ENCODE data around the gene ENPP3. TPM values are rescaled to one million over a fixed set of nuclear protein-coding genes. Genes with fewer than 3 reads are reported as not detected.
A peak's percentile ranks its signal among the peaks of the same experiment; 100 is the strongest.

Gene ENPP3
- total and polyA plus RNA-seq, 8 donors, result 0.31 to 13.0 (median 0.61) TPM; not detected in 2

GRCh38 chr6:131613296-131613925 is 23.7 kb upstream of the ENPP3 start:
- Histone ChIP-seq H3K27ac (no peak overlapping the region), H3K9me3 (no peaks in the 10 kb centered on the region), H3K4me1 (no peaks in the 10 kb centered on the region), H3K4me3 (no peak overlapping the region), H3K27me3 (no peaks in the 10 kb centered on the region), H3K36me3 (peaks cover 49 to 100% (median 97%) of the 10 kb centered on the region in 4 donors)
- intact Hi-C loops (cut with DNase I; ENCODE audit: low total_unique reads), result no loop called here
- WGBS, 5 donors, result 81 to 89% (median 84%) methylated on average over 5 of the region's 5 CpGs
- TF ChIP-seq EP300 (IDR thresholded peaks at IDR 0.05) (no peak), CTCF (IDR thresholded peaks at IDR 0.05) (no peak), POLR2AphosphoS5 (IDR thresholded peaks at IDR 0.05) (no peak), POLR2A (IDR thresholded peaks at IDR 0.05) (no peak)
- no peak for DNase-seq

DNA sequence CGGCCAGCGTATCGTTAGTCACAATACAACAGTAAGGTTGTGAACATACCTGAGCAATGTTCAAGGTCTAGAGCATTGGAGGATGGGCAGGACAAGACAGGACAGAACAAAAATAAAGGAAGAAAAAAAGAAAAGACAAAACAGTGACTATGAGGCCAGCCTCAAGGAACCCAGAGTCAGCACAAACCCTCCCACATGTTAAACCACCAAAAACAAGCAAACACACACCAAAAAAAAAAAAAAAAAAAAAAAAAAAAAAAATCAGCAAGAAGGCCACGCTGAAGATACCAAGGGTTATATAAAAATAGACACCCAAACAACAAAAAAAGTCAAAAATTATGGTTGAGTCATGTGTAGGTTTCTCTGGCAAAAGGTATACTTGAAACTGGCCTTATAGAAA is 21.8 kb upstream of the ENPP3 start:
- no peak overlapping the region for H3K4me3 ChIP-seq
- H3K9me3 ChIP-seq, result no peaks in the 10 kb centered on the region
- DNase-seq, result no peak
- no peak overlapping the region for H3K27ac ChIP-seq
- H3K4me1 ChIP-seq, result no peaks in the 10 kb centered on the region
- intact Hi-C loops (cut with DNase I; ENCODE audit: low total_unique reads), result no loop called here
- no peaks in the 10 kb centered on the region for H3K27me3 ChIP-seq
- 91 to 98% (median 94%) methylated on average over 4 of the region's 4 CpGs for WGBS, 5 donors
- peaks cover 49 to 100% (median 97%) of the 10 kb centered on the region in 4 donors for H3K36me3 ChIP-seq
- no peak for TF ChIP-seq POLR2A (IDR thresholded peaks at IDR 0.05)
- no peak for TF ChIP-seq CTCF (IDR thresholded peaks at IDR 0.05)
- TF ChIP-seq EP300 (IDR thresholded peaks at IDR 0.05), result no peak
- TF ChIP-seq POLR2AphosphoS5 (IDR thresholded peaks at IDR 0.05), result no peak

DNA sequence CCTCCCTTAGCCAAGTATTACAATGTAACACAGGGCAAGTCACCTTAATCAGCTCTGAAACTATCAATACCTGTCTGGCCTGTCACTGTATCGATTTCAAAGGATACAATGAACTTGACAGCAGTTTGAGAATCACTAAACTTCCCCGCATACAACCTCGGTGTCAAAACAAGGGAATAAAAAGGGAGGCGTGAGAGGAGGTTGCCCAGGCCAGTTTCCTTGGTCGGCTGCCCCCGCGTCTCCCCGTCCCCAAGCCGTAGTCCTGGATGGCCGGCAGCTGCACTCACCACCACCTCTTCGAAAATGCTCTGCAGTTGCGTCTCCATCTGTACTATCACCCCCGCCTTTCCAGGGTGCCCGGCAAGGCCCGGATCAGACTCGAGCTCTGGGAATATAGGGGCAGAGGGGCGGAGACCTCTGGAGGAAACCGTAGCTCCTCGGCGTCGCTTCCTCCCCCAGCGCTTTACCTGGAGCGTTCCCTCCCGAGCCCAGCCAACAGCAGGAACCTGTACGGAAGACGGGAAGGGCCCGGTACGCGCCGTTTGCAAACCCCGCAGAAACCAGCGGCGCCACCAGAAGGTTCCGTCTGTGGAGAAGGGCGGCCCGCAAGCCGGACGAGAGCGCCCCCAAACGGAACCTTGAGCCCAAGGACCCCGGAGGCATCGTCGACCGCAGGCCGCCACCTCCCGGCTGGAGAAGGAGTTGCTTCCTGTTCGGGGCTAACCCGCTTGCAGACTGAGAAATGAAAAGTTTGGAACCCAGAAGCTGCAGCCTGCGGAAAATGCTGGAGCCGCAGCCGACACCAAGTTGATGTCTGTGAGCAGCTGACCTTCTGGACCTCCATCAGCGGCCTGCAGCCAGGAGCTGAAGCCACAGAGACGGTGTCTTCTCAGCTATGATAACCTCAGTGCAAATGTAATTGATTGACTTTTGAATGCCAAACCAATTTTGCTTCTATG is 9.1 kb upstream of the ENPP3 start, which contains the start of gene MED23:
Gene MED23, minus strand, starts transcription at position 519 of the 959 bp plus-strand sequence. Its CDS starts 193 bp downstream, at position 326.
- peaks cover 14 to 31% (median 29%) of the 10 kb centered on the region in 4 donors for H3K36me3 ChIP-seq
- peak; percentile 97 to 98 for DNase-seq
- peak within 1 kb of the TSS; percentile 67 to 85 (median 75) for H3K4me3 ChIP-seq
- H3K9me3 ChIP-seq, result no peaks in the 10 kb centered on the region
- H3K4me1 ChIP-seq, result peaks cover 10 to 39% (median 26%) of the 10 kb centered on the region in 4 donors
- WGBS, 5 donors, result 0 to 1% (median 0%) methylated on average over 38 to 53 of the region's 53 CpGs
- no peak for TF ChIP-seq EP300 (IDR thresholded peaks at IDR 0.05)
- peak; percentile 73 to 91 (median 83) for TF ChIP-seq POLR2AphosphoS5 (IDR thresholded peaks at IDR 0.05)
- peak in 6 of 7 experiments; percentile 4 to 96 (median 90) for TF ChIP-seq CTCF (IDR thresholded peaks at IDR 0.05)
- no peak for TF ChIP-seq POLR2A (IDR thresholded peaks at IDR 0.05)
- H3K27me3 ChIP-seq, result no peaks in the 10 kb centered on the region
- intact Hi-C loops (cut with DNase I; ENCODE audit: low total_unique reads), result no loop called here
- H3K27ac ChIP-seq, result peak within 1 kb of the TSS; percentile 79 to 87 (median 85)

DNA sequence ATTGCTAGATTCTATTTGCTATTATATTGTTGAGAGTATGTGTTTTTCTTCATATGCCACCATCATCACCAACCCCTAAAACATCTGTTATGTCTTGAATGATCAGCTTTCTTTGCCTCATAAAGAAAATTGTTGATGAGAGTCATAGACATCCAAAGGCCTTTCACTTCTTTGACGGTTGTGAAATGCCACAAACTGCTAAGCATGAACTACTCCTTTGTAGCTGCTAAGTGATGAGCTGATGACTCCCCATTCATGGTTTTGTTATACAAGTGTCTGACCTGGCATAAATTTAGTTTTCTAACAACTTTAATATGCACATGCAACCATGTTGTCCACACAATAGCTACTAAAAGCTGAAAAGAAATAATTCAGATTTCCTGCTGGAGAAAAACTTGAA is 8.4 kb upstream of the ENPP3 start:
- WGBS, 5 donors, result 32 to 52% (median 47%) methylated on average over 1 of the region's 1 CpG
- peaks cover 9 to 24% (median 22%) of the 10 kb centered on the region in 4 donors for H3K36me3 ChIP-seq
- peaks cover 10 to 39% (median 26%) of the 10 kb centered on the region in 4 donors for H3K4me1 ChIP-seq
- DNase-seq, result no peak
- intact Hi-C loops (cut with DNase I; ENCODE audit: low total_unique reads), result no loop called here
- peak overlapping the region in 3 of 5 donors; percentile 83 to 87 (median 85) for H3K27ac ChIP-seq
- TF ChIP-seq CTCF (IDR thresholded peaks at IDR 0.05) (no peak), POLR2AphosphoS5 (IDR thresholded peaks at IDR 0.05) (no peak)
- H3K4me3 ChIP-seq, result peak overlapping the region; percentile 67 to 85 (median 75)
- H3K27me3 ChIP-seq, result no peaks in the 10 kb centered on the region
- no peaks in the 10 kb centered on the region for H3K9me3 ChIP-seq

Measured in stomach (tissue), 9 donors.